GM20000 (cell line): ENCODE results near the gene ELN.

Experiments used
- DNase-seq: peaks from one replicate; pipeline ENCODE4 v3.0.0; 2012; ENCODE audit warnings: low spot score
- TF ChIP-seq, protein P1 (sequence below): IDR thresholded peaks from 2 replicates; pipeline ENCODE4 v1.5.1; 2012; ENCODE audit warnings: mild to moderate bottlenecking, control low read depth; ENCODE audit errors: extremely low read depth, missing control alignments

Gene ELN

DNA sequence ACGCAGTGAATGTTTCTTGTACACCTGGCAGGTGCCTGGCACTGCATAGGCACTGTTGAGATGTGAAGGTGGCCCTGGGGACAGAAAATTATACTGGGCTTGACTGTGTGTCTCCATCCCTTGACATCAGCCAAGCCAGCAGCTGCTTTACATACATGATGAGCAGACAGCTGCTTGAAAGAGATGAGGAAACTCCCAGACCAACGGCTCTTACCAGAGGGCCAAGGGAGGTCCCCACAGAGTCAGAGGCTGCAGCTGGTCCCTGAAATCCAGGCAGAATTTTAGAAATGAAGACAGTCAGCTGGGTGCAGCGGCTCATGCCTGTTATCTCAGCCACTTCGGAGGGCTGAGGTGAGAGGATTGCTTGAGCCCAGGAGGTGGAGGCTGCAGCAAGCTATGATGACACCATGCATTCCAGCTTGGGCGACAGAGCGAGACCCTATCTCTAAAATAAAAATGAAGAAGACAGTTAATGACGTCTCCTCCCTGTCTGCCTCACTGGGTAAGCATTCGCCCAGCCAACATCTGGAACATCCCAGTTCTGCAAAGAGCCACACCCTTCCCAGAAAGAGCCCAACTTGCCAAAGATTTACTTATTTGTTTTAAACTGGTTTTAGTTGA is 73.2 kb downstream of the ELN start:
- DNase-seq = peak; percentile 92
- TF ChIP-seq, protein P1, sequence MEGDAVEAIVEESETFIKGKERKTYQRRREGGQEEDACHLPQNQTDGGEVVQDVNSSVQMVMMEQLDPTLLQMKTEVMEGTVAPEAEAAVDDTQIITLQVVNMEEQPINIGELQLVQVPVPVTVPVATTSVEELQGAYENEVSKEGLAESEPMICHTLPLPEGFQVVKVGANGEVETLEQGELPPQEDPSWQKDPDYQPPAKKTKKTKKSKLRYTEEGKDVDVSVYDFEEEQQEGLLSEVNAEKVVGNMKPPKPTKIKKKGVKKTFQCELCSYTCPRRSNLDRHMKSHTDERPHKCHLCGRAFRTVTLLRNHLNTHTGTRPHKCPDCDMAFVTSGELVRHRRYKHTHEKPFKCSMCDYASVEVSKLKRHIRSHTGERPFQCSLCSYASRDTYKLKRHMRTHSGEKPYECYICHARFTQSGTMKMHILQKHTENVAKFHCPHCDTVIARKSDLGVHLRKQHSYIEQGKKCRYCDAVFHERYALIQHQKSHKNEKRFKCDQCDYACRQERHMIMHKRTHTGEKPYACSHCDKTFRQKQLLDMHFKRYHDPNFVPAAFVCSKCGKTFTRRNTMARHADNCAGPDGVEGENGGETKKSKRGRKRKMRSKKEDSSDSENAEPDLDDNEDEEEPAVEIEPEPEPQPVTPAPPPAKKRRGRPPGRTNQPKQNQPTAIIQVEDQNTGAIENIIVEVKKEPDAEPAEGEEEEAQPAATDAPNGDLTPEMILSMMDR = no peak

DNA sequence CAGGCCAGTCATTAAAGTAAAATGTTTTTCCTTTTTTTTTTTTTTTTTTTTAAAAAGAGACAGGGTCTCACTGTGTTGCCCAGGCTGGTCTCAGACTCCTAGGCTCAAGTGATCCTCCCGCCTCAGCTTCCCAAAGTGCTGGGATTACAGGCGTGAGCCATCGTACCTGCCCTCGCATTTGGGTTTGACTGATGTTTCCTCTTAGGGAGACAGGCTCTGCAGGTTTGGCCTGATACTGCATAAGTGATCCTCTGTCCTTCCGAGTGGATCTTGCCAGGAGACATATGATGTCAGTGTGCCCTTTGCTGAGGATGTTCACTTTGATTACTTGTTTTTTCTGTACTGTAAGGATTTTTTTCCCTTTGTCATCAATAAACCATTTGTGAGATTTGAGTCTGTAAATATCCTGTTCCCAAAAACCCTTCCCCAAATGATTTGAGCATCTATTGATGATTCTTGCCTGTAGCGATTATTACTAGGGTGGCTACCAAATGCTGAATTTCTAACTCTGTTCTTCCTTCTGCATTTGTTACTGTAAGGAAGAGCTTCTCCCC is 75.3 kb downstream of the ELN start:
- DNase-seq = no peak
- TF ChIP-seq, protein P1 = no peak

DNA sequence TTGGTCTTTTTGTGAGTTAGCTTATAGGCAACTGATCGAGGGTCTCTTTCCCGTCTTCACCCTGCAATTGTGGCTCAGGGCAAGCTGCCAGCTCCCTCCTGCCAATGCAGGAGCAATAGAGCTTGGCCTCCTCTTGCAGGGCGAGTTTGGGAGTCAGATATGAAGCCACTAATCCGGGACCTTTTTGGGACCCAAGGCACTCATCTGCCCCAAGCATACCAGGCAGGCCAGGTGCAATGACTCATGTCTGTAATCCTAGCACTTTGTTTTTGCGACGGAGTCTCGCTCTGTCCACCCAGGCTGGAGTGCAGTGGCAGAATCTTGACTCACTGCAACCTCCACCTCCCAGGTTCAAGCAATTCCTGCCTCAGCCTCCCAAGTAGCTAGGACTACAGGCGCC is 76.7 kb downstream of the ELN start:
- TF ChIP-seq, protein P1 = no peak
- DNase-seq = no peak

DNA sequence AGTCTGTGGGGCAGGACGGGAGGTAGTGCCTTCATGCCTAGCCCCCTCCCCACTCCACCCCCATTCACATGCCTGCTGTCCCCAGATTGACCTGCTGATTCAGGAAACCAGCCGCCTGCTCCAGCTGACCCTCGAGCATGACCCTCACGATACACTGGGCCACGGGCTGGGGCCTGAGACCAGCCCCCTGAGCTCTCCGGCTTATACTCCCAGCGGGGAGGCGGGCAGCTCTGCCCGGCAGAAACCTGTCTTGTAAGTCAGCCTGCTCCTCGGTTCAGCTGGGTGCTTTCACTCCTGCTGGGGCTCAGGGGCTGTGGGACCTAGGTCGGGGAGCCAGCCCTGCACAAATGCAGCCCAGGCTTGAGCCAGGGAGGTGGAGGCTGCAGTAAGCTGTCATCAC is 78.0 kb downstream of the ELN start:
- TF ChIP-seq, protein P1 = no peak
- DNase-seq = no peak

DNA sequence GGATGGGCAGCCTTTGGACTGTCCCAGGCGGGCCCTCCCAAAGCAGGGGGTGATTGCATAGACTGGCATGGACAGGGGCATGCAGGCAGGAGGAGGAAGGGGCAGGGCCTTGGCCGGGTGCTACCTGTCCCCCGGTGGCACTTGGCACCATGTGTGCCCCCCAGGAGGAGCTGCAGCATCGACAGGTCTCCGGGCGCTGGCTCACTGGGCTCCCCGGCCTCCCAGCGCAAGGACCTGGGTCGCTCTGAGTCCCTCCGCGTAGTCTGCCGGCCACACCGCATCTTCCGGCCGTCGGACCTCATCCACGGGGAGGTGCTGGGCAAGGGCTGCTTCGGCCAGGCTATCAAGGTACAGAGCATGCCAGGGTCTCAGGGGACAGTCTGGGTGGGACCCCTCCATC is 78.9 kb downstream of the ELN start:
- no peak for DNase-seq
- TF ChIP-seq, protein P1 = no peak

DNA sequence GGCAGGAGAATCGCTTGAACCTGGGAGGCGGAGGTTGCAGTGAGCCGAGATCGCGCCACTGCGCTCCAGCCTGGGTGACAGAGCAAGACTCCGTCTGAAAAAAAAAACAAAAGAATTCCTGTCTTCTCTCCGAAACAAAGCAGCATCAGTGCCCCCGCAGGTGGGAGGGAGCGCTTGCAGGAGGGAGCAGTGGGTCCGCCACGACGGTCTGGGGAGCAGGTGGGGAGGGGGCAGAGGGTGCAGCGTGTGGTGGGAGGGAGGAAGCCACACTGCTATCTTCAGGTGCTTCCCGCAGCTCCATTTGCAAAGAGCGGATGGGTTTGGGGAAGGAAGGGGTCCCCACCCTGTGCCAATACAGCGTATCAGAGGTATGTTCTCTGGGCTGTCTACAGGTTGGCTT is 87.4 kb downstream of the ELN start:
- no peak for DNase-seq
- TF ChIP-seq, protein P1 = no peak

DNA sequence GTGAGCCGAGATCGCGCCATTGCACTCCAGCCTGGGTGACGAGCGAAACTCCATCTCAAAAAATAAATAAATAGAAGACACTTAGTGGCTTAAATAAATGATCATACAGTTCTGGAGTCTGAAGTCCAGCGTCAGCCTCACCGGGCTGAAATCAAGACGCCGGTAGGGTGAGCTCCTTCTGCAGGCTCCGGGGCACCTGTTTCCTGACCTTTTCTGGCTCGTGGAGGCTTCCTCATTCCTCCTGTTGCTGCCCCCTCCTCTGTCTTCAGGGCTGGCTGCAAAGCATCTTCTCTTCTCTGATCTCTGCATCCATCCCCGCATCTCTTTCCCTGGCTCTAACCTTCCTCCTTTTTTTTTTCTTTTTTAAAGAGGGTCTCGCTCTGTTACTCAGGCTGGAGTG is 88.4 kb downstream of the ELN start:
- DNase-seq = no peak
- TF ChIP-seq, protein P1 = no peak
